Left lung (tissue), 10 donors: ENCODE measurements around the gene CREB3L4. TPM values are rescaled to one million over a fixed set of nuclear protein-coding genes. Genes with fewer than 3 reads are reported as not detected.
"Not testable (repeated sequence)": the region's sequence is repeated elsewhere in the genome, so short reads cannot be mapped to it uniquely, and the experiment has no call there.

ENCODE experiments used
- ATAC-seq: fragments of 200-7000 bp; cut with Tn5 transposase; one replicate; pipeline ENCODE4 v1.9.1; 2020; ENCODE audit warnings: moderate library complexity
- DNase-seq, 4 donors: peaks; one replicate each; pipeline ENCODE4 v3.0.0-alpha.2; 2013 to 2020
- H3K27ac ChIP-seq, 2 donors: fragments of 200-600 bp; sonication (generic) in 1 of 2; one replicate each; pipeline versions ENCODE4 v1.5.0 to v1.8.0; 2020 to 2021
- H3K27me3 ChIP-seq, 2 donors: fragments of 200-600 bp; sonication (generic) in 1 of 2; one replicate each; pipeline versions ENCODE4 v1.5.0 to v1.8.0; 2020 to 2021
- H3K36me3 ChIP-seq, 2 donors: fragments of 200-600 bp; sonication (generic) in 1 of 2; one replicate each; pipeline versions ENCODE4 v1.5.0 to v1.8.0; 2020 to 2021
- H3K4me1 ChIP-seq, 2 donors: fragments of 200-600 bp; one replicate each; pipeline ENCODE4 v1.8.0; 2021
- H3K4me3 ChIP-seq, 2 donors: fragments of 200-600 bp; sonication (generic) in 1 of 2; one replicate each; pipeline versions ENCODE4 v1.5.0 to v1.8.0; 2020 to 2021; ENCODE audit warnings: mild to moderate bottlenecking in 1 of 2
- H3K9me3 ChIP-seq, 2 donors: fragments of 200-600 bp; sonication (generic) in 1 of 2; one replicate each; pipeline versions ENCODE4 v1.5.0 to v1.8.0; 2020 to 2021
- CTCF ChIP-seq, 2 donors: fragments of 200-600 bp; sonication (generic) in 1 of 2; IDR thresholded peaks; one replicate each; pipeline versions ENCODE4 v1.5.0 to v1.8.0; 2021; ENCODE audit warnings: antibody characterized with exemption in 2 of 2
- intact Hi-C, 2 donors: fragments of 100-400 bp; cut with DNase I; formaldehyde crosslinking; loops; one replicate each; pipeline versions ENCODE4 v1.11.2 to v1.14.2; 2022
- polyA plus RNA-seq, 6 donors: library from polyadenylated mRNA; unstranded; fragments of 120-200 nt; gene quantifications; one replicate each; pipeline ENCODE4 v1.2.1, GENCODE V29; 2013; ENCODE audit not compliant: insufficient read length in 6 of 6
- total RNA-seq, 2 donors: library from RNA; stranded (reverse); fragmentation: NEBNext Ultra II Directional; extraction: Animal tissue kit (Norgen Biotek cat#: 25700); gene quantifications; one replicate each; pipeline ENCODE4 v1.2.1, GENCODE V29; 2021
- donor health status: DM: no; HTN: yes; CAD: no.
- donor health status: DM: no; HTN: no; CAD: no.

The CREB3L4 gene
- total and polyA plus RNA-seq, 8 donors = 9.3 to 44.3 (median 35.2) TPM

GRCh38 chr1:153990468-153991150, 22.9 kb downstream of the CREB3L4 start, which contains the start of gene RPS27:
TSS of gene RPS27 (plus strand) at chr1:153990762. CDS start at chr1:153990797, 35 bp downstream.
- intact Hi-C loops = no loop called here
- H3K27me3 ChIP-seq = no peaks in the 10 kb centered on the region
- H3K9me3 ChIP-seq = no peaks in the 10 kb centered on the region
- TF ChIP-seq CTCF (IDR thresholded peaks at IDR 0.05) = no peak
- H3K27ac ChIP-seq = peak within 1 kb of the TSS; percentile 87 to 93
- H3K36me3 ChIP-seq = peaks cover 0 to 41% of the 10 kb centered on the region in 2 donors
- H3K4me3 ChIP-seq = peak within 1 kb of the TSS; percentile 62 to 76
- ATAC-seq (peak; percentile 64), DNase-seq (peak; percentile 87 to 98 (median 94))
- peaks cover 22 to 40% of the 10 kb centered on the region in 2 donors for H3K4me1 ChIP-seq

- H3K36me3 ChIP-seq = peaks cover 0 to 46% of the 10 kb centered on the region in 2 donors
- peak overlapping the region; percentile 62 to 76 for H3K4me3 ChIP-seq
- peak overlapping the region; percentile 87 to 93 for H3K27ac ChIP-seq
- DNase-seq = no peak
- no peak for ATAC-seq
- H3K9me3 ChIP-seq = no peaks in the 10 kb centered on the region
- no peak for TF ChIP-seq CTCF (IDR thresholded peaks at IDR 0.05)
- peaks cover 22 to 39% of the 10 kb centered on the region in 2 donors for H3K4me1 ChIP-seq
- intact Hi-C loops = no loop called here
- no peaks in the 10 kb centered on the region for H3K27me3 ChIP-seq
Observed at GRCh38 chr1:153991151-153991630, 23.5 kb downstream of the CREB3L4 start.

GRCh38 chr1:153991806-153992205, 24.1 kb downstream of the CREB3L4 start:
- Histone ChIP-seq H3K4me1 (peaks cover 19 to 33% of the 10 kb centered on the region in 2 donors), H3K27me3 (no peaks in the 10 kb centered on the region), H3K9me3 (no peaks in the 10 kb centered on the region), H3K27ac (peak overlapping the region; percentile 87 to 93), H3K36me3 (peaks cover 0 to 48% of the 10 kb centered on the region in 2 donors), H3K4me3 (peak overlapping the region; percentile 62 to 76)
- intact Hi-C loops = no loop called here
- DNase-seq = no peak
- no peak for ATAC-seq
- no peak for TF ChIP-seq CTCF (IDR thresholded peaks at IDR 0.05)

GRCh38 chr1:153995202-153995601, 27.5 kb downstream of the CREB3L4 start:
- peaks cover 14 to 27% of the 10 kb centered on the region in 2 donors for H3K4me1 ChIP-seq
- H3K9me3 ChIP-seq = no peaks in the 10 kb centered on the region
- TF ChIP-seq CTCF (IDR thresholded peaks at IDR 0.05) = no peak
- DNase-seq (no peak), ATAC-seq (no peak)
- H3K27me3 ChIP-seq = no peaks in the 10 kb centered on the region
- no peak overlapping the region for H3K27ac ChIP-seq
- no peak overlapping the region for H3K4me3 ChIP-seq
- intact Hi-C loops = no loop called here
- peaks cover 0 to 48% of the 10 kb centered on the region in 2 donors for H3K36me3 ChIP-seq

DNA sequence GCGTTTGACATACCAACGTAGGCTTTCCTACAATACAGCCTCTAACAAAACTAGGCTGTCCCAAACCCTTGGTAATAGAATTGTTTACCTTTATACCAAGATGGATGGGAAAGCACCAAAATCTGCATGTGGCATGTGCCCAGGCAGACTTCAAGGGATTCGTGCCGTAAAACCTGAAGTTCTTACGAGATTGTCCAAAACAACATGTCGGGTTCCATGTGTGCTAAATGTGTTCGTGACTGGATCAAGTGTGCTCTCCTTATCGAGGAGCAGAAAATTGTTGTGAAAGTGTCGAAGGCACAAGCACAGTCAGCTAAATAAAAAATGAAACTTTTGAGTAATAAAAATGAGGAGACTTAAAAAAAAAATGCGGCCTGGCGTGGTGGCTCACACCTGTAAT, 27.9 kb downstream of the CREB3L4 start:
- no peak for TF ChIP-seq CTCF (IDR thresholded peaks at IDR 0.05)
- H3K36me3 ChIP-seq = peaks cover 0 to 48% of the 10 kb centered on the region in 2 donors
- DNase-seq (no peak), ATAC-seq (no peak)
- no peak overlapping the region for H3K27ac ChIP-seq
- peaks cover 14 to 27% of the 10 kb centered on the region in 2 donors for H3K4me1 ChIP-seq
- intact Hi-C loops = no loop called here
- no peak overlapping the region for H3K4me3 ChIP-seq
- H3K27me3 ChIP-seq = no peaks in the 10 kb centered on the region
- no peaks in the 10 kb centered on the region for H3K9me3 ChIP-seq

GRCh38 chr1:153996882-153997281, 29.2 kb downstream of the CREB3L4 start:
- H3K27ac ChIP-seq, H3K27me3 ChIP-seq, ATAC-seq, H3K4me3 ChIP-seq, intact Hi-C loops, H3K9me3 ChIP-seq, DNase-seq: not testable (repeated sequence)
- peaks cover 0 to 44% of the 10 kb centered on the region in 2 donors for H3K36me3 ChIP-seq
- H3K4me1 ChIP-seq = peaks cover 9 to 19% of the 10 kb centered on the region in 2 donors
